Kidney glomerular epithelial cell (primary cell): Measurements from ENCODE around the gene UBC.
"Not testable (repeated sequence)": the region's sequence is repeated elsewhere in the genome, so short reads cannot be mapped to it uniquely, and the experiment has no call there.

Source experiments
- DNase-seq: peaks from one replicate; lab custom pipeline; 2025; lab: John Stamatoyannopoulos, UW

Gene UBC

GRCh38 chr12:124930586-124930985 lies 16.1 kb upstream of the UBC start:
- no peak for DNase-seq

DNA sequence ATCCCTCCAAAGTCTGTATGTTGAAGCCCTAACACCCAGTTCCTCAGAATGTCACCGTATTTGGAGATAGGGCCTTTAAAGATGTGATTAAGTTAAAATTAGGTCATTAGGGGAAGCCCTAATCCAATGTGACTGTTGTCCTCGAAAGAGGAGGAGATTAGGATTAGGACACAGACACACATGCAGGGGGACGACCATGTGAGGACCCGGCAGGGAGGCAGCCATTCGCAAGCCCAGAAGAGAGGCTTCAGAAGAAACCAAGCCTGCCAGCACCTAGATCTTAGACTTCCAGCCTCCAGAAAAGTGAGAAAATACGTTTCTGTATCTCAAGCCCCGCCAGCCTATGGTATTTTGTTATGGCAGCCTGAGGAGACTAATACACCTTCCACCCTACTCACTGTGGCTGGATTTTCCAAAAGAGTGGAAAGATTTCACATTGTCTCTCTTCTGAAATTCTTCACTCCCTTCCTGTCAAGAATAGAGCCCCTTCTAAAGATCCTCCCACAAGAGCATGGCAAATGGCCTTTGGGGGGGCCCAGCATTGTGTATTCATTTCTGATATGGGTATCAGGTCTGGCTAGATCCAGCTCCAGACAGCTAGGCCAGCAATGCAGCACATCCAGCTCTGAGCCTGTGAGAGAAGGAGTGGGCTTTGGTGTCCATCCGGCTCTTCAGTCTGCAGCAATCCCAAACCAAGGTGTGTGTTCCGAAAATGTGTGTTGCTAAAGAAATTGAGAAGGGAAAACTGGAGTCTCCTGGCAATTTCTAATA lies 15.4 kb upstream of the UBC start:
- DNase-seq: no peak

- DNase-seq: no peak
These were observed 14.6 kb upstream of the UBC start for GRCh38 chr12:124928912-124929530.

GRCh38 chr12:124928095-124928911 lies 13.9 kb upstream of the UBC start:
- DNase-seq: no peak

DNA sequence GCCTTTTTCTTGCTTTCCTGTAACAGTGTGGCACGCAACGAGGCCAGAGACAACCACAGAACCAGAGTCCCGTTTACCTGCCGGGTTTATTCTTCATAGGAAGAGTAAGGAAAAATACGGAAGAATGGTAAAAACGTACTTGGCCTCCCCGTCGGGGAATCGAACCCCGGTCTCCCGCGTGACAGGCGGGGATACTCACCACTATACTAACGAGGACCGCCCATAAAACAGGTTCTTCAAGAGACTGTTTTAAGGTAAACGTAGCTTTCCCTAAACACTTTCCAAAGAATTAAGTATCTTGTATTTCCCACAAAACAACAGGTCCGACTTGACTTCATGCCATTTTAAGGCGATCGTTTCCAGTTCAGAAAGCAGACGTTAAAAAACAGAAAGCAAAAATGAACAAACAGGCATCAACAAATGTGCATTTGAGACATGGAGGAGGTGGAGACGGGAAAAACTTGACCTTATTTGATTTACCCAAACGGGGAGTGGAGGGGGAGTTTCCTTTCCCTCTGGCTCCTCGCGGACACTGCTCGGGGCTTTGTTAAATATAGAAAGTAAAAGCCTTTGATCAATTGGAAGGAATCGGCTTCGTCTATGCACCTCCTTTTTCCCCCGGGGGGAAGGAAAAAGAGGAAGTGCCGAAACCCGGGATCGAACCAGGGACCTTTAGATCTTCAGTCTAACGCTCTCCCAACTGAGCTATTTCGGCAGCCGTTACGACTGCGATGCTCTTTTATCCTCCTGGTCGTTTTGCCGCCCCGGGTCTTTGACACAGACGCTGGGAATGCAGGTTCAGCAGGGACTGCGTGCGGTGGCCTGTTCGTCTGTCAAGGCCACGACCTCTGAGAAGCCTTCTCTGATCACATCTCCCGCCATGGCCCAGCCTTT lies 13.0 kb upstream of the UBC start:
- no peak for DNase-seq

DNA sequence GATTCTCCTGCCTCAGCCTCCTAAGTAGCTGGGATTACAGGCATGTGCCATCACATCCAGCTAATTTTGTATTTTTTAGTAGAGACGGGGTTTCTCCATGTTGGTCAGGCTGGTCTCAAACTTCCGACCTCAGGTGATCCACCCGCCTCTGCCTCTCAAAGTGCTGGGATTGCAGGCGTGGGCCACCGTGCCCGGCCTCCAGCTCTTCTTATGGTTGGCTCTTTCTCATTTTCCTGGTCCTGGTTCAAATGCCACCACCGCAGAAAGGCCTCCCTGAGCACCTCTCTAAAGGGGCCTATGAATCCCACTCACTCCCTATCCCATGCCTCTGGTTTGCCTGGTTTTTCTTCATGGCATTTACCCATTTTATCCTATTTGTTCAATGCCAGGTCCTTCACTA lies 11.3 kb upstream of the UBC start:
- DNase-seq: not testable (repeated sequence)

- no peak for DNase-seq
These were observed 10.7 kb upstream of the UBC start for GRCh38 chr12:124925117-124925516.

- DNase-seq: no peak
These were observed 9.7 kb upstream of the UBC start for GRCh38 chr12:124923905-124924734.

DNA sequence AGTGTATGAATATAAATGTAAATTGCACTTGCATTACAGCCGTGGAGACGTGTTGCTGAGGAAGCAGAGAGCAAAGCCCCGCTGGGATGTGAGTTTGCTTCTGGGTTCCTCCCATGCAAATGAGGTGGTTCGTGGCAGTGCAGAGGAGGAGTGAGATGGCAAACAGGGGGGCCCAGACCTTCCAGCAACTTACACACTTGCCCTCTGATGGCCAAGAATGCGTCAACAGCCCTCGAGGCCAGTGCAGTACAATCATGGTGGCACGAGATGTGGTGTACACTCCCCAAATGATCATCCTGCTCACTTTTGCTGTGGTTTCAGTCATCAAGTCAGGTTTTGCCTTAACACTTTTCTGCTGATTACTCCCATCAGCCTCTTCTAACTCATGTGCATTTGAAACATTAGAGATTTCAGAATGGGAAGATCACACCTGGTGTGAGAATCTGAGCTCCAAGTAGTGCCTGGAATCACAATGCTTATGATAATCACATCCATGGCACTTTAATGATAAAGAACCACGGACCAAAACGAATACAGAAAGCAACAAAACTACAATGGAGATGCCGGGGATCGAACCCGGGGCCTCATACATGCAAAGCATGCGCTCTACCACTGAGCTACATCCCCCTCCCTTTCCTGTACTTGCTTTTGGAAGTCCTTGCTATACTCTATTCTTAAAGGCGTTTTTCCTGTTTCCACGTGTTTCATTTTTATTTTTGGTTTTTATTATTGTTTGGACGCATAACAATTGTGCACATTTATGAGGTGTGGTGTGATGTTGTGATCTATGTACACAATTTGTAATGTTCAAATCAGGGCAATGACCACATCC lies 7.0 kb upstream of the UBC start:
- no peak for DNase-seq

DNA sequence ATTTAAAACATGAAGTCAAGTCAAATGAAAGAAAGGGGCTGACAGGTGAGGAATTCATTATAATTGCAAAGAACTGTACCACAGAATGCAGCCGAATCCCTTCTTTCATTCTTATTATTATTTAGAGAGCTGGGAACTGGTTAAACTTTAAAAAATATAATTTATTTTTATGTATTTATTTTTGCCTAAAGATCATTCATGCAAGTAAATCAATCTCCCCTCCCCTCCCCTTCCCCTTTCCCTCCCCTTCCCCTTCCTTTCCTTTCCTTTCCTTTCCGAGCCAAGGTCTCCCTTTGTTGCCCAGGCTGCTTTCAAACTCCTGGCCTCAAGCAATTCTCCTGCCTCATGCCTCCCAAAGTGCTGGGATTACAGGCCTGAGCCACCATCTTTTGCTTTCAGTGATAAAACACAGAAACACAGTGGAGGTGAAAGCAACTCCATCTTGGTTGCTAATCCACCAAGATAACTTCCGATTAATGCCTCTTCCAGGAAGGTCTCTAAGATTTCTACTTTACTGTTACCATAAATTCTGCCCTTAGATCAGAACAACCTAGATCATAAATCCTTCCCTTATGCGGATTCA lies 6.0 kb upstream of the UBC start:
- no peak for DNase-seq

DNA sequence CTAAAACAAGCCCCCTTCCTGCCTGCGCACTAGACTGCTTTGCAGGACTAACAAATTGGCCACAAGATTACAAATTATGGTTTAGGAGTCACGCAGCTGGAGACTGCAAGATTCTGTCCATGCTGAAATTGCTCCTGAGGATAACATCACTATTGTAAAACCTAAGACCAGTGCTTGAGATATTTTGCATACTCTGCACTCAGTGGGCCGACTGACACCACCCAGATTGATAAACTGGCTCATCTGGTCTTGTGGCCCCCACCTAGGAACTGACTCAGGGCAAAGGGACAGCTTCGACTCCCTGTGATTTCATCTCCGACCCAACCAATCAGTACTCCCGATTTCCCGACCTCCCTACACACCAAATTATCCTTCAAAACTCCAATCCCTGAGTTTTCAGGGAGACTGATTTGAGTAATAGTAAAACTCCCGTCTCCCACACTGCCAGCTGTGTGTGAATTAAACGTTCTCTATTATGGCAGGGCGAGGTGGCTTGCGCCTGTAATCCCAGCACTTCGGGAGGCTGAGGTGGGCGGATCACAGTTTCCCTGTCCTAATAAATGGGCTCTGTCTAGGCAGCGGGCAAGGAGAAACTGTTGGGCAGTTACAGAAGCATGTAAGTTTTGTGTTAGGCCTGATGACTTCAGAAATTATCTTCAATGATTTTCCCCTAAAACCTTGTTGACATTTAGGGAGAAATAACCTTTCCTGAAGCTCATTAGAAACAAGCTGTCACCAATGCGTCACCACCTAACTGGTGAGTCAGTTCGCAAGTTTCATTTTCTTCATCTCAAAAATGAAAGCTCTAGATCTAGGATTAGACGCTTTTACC lies 5.3 kb upstream of the UBC start:
- no peak for DNase-seq

DNA sequence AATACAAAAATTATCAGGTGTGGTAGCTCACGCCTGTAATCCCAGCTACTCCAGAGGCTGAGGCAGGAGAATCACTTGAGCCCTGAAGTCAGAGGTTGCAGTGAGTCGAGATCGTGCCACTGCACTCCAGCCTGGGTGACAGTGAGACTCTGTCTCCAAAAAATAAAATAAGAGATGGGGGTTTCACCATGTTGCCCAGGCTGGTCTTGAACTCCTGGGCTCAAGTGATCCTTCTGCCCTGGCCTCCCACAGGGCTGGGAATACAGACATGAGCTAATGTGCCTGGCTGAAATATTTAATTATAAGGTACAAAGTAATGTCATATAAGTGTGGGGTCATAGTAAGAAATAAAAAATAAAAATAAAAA lies 4.2 kb upstream of the UBC start:
- not testable (repeated sequence) for DNase-seq

DNA sequence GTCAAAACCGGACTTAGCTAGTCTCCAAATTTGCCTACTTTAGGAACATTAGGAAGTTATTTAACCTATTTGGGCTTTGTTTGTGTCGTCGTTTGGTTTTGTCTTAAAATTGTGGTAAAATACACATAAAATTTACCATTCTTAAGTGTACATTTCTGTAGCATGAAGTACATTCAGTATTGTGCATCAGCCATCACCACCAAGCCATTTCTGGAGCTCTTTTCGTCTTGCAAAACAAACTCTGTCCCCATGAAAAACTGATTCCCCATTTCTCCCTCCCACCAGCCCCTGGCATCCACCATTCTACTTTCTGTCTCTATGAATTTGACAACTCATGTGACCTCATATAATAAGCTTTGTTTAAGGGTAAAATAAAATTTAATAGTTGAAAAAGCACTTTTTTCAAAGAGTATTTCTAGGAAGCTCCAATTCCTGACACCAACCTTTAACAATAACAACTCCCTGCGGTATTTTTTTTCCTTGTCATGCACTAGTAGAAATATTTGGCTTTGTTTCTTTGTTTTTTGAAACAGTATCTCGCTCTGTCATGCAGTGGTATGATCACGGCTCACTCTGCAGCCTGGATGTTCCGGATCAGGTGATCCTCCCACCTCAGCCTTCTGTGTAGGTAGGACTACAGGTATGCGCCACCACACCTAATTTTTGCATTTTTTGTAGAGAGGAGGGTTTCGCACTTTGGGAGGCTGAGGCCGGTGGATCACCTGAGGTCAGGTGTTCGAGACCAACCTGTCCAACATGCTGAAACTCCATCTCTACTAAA lies 3.6 kb upstream of the UBC start:
- DNase-seq: no peak

GRCh38 chr12:124917135-124917840 lies 2.8 kb upstream of the UBC start:
- no peak for DNase-seq

DNA sequence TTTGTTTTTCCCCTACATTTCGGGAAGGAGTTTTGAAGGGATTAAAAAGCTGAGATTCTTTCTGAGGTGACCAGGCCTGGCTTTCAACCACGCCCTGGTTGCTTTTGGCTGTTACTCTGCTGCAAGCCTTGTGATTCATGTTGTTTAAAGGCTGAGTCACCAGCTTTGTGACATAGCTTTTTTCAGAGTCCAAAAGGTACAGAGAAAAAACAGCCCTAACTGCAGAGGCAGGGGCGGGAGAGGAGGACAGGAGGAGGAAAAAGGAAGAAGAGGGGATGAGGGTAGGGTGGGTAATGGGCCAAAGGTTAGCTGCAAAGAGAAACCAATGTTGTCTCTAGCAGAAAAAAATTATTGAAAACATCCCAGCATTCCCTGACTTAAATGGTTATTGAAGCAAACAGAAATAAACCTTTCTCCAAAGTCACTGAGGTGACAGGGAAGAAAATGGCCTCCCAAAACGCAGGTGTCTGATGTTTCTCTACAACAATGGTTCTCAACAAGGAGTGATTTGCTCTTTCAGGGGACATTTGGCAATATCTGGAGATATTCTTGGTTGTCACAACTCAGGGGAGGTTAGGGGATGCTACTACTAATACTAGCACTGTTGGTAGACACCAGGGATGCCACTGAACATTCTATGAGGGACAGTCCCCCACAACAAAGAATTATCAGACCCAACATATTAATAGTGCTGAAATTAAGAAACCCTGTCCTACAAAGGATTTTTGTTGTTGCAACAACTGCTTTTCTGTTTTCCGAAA lies 2.1 kb upstream of the UBC start:
- DNase-seq: no peak
